Muscle of back (tissue), 11 donors: ENCODE data around the gene ANKRD50. TPM values are rescaled to one million over a fixed set of nuclear protein-coding genes. Genes with fewer than 3 reads are reported as not detected.

Source experiments
- DNase-seq, 3 donors: peaks; one replicate each; pipeline versions ENCODE4 v3.0.0 to v3.0.0-alpha.2; 2013
- polyA plus RNA-seq, 10 donors: library from polyadenylated mRNA; unstranded; fragments of 120-200 nt; gene quantifications; one replicate each; pipeline ENCODE4 v1.2.1, GENCODE V29; 2013; ENCODE audit not compliant: insufficient read length in 10 of 10

Gene ANKRD50
- polyA plus RNA-seq, 10 donors: 49.4 to 78.2 (median 61.5) TPM

- peak; percentile 15 to 75 (median 16) for DNase-seq
Observed at GRCh38 chr4:124641715-124642381, 70.7 kb downstream of the ANKRD50 start.

GRCh38 chr4:124640022-124640730 is 72.4 kb downstream of the ANKRD50 start:
- DNase-seq: peak in 1 of 3 donors; percentile 52

GRCh38 chr4:124637321-124637720 is 75.2 kb downstream of the ANKRD50 start:
- DNase-seq: no peak

- DNase-seq: no peak
Observed at GRCh38 chr4:124636788-124637187, 75.7 kb downstream of the ANKRD50 start.

- DNase-seq: no peak
Observed at GRCh38 chr4:124635331-124635730, 77.2 kb downstream of the ANKRD50 start.

GRCh38 chr4:124633285-124633941 is 79.1 kb downstream of the ANKRD50 start:
- no peak for DNase-seq

- no peak for DNase-seq
Observed at GRCh38 chr4:124632439-124632838, 80.1 kb downstream of the ANKRD50 start.

- peak; percentile 30 to 94 (median 47) for DNase-seq
Observed at GRCh38 chr4:124631760-124632159, 80.8 kb downstream of the ANKRD50 start.

- no peak for DNase-seq
Observed at GRCh38 chr4:124629681-124630080, 82.9 kb downstream of the ANKRD50 start.
